GM21528 (cell line): ENCODE results near the gene ADA.

Experiments
- ATAC-seq: cut with Tn5 transposase; IDR thresholded peaks from one replicate; pipeline ENCODE4 v1.9.1; 2021; ENCODE audit warnings: mild to moderate bottlenecking, moderate library complexity; ENCODE audit not compliant: unreplicated experiment, low FRiP score

The ADA gene

GRCh38 chr20:44584162-44584561 lies 67.3 kb downstream of the ADA start:
- no peak for ATAC-seq

DNA sequence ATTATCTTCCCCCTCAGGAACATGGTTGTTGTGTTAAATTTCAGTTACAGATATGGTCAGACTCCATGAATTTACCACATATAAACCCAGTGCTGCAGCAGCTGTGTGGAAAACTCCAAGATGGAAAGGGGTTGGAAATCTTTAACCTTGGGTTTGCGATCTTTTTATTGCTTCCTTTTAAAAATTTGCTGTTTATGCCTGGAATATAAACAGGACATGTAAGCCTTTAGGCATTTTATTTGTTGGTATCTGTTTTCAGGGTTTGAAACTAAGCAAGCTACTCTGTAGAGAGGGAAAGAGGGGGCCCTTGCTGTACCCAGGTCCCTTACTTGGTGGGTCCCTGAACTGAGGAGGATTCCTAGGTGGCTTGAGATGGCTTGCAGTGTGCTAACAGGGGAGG lies 68.3 kb downstream of the ADA start:
- ATAC-seq, result no peak

GRCh38 chr20:44582311-44583025 lies 69.0 kb downstream of the ADA start, which contains the start of gene PKIG:
PKIG (plus strand) TSS chr20:44582579; CDS start chr20:44614557, 31,978 bp downstream.
- ATAC-seq, result no peak

DNA sequence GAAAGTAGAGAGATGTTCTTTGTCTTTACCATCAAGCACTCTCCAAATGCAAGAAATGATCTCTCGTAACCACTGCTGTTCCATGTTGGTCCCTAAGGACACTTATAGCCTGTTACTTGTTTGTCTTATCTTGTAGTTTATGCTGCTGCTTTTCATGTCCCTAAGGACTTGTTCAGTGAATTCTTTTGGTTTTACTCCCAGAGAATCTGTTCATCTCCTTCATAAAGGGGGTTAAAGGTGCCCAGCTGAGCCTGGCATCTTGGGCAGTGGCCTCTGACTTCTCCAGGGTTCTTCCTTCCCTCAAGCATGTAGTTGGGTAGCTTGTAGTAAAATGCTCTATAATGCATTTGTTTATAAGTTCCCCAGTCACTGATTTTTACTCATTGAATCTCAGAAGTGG lies 70.0 kb downstream of the ADA start:
- ATAC-seq, result no peak

DNA sequence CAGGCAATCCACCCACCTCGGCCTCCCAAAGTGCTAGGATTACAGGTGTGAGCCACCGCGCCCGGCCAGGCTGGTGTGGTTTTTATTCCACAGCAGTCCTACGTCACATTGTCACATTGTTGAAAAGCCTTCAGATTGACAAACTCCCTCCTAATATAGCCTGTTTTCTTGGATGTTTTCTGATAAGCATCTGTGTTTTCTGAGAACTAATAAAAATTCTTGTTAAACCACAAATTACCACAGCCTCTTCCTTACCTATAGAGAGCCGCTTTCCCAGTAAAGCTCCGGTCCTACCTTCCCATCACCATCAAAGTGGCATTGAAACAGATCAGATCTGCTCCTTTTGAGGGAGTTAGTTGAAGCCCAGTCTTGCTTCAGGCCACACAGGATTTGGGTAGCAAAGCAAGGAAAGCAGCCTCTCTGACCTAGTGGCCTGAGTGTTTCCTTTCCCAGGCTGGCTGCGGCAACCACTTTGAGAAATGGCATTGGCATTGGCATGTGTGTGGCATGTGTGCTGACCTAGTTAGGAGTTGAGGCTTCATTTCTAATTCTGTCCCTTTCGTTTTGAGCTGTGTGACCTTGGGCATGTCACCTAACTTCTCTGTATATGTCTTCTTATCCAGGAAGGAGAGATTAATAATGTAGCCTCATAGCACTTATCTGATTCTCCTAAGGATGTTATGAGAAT lies 70.8 kb downstream of the ADA start:
- ATAC-seq, result no peak

GRCh38 chr20:44579313-44580081 lies 72.0 kb downstream of the ADA start:
- no peak for ATAC-seq

DNA sequence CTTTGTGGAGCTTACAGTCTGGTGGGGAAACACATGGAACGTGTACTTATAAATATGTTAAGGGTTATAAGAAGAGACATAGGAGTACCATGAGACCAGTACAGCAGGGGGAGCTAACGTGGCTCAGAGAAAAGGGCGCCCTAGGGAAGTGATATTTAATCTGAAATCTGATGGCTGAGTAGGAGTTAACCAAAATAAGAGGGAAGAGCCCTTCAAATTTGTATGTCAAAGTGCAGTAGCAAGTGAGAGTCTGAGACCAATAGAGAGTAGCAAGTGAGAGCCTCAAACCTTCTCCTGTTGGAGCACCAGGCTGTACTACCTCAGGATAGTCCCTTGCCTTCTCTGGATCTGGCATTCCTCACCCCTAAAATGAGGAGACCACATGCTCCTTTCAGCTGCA lies 75.2 kb downstream of the ADA start:
- ATAC-seq, result no peak

DNA sequence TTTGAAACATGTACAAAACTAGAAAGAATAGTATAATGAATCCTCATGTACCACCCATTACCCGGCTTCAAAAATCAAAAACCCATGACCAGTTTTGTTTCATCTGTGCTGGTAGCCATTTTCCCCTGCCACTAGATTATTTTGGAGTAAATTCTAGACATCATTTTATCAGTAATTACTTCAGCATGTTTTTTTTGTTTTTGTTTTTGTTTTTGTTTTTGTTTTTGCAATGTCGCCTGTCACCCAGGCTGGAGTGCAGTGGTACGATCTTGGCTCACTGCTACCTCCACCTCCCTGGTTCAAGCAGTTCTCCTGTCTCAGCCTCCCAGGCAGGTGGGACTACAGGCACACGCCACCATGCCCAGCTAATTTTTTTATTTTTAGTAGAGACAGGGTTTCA lies 77.1 kb downstream of the ADA start:
- ATAC-seq, result no peak

DNA sequence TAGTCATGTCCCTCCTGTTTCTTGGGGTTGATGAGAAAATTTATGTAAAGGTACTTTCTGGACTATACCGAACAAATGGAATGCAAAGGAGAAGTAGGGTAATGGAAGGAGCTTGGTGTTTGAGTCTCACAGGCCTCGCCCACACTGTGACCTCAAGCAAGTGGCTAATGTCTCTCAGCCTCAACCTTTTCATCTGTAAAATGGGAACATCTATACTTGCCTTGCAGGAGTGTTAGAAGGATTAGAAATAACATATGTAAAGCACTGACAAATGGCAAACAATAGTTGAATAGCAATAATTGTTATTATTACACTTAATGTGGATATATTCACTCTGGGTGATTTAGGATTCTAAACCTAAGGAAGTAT lies 78.0 kb downstream of the ADA start:
- no peak for ATAC-seq

DNA sequence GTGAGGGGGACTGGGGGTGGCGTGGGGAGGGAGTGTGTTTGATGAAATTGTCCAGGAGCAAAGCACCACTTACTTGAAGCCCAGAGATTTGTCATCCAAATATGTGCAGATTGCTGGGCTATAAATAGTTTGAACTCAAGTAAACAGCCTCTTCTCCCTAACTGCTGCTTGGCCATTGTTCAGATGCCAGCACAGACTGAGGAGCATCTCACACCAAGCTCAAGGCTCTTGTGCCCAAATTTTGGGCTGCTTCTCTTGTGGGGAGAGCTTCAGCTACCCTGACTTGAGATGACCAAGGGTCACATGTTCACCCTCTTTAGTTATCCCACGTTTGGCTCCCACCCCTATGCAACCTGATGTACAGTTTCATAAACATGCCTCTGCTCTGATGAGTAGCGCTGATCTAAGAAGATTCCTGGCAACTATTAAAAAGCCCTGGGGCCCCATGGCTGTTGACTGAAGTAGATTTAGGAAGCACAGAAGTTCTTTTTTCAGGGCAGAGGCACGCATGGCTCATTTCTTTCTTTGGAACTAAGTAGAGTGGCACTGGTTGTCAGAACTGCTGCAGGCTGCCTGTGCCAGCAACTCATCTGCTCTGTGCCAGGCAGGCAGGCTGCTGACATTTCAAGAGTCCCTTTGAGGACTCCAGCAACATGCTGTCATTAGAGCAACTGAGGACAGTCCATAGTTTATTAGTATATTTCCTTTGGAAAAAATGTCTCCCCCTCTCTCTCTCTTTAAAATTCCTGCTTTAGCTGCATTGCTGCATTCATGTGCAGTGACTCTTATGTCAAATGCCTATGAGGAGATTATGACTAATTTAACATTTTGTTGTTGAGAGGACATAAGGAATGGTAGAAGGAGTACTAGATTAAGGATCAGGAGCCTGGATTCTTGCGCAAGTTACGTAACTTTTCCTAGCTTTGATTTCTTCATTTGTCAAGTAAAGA lies 78.7 kb downstream of the ADA start:
- no peak for ATAC-seq

GRCh38 chr20:44571362-44571988 lies 80.0 kb downstream of the ADA start:
- ATAC-seq, result no peak

DNA sequence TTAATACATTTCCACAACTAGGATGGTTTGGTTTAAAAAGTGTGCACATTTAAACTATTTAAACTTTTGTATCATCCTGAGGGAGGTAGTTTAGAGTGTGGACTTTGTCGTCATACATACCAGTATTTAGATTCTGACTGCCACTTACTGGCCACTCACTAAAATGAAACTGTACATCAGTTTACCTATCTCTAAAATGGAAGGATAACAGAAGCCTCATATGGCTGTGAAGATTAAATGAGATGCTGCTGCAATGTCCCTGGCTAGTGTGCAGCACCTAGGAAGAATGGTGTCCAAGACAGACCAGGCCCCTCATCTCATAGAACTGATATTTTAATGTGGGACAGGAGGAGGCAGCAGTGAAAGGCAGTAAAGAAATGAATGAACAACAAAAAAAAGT lies 81.1 kb downstream of the ADA start:
- ATAC-seq, result no peak
